Liver (tissue), 9 donors: ENCODE results near the gene ABLIM1. TPM values are rescaled to one million over a fixed set of nuclear protein-coding genes. Genes with fewer than 3 reads are reported as not detected.

Experiments
- DNase-seq: peaks from one replicate; pipeline ENCODE4 v3.0.0-alpha.2; 2017; ENCODE audit warnings: low spot score
- H3K27ac ChIP-seq, 2 donors: one replicate each; pipeline ENCODE4 v1.7.0; 2013; ENCODE audit warnings: inconsistent platforms in 2 of 2, low read length in 2 of 2, control low read depth in 1 of 2, low read depth in 1 of 2, mild to moderate bottlenecking in 1 of 2
- H3K27me3 ChIP-seq, 4 donors: one replicate each; pipeline versions ENCODE4 v1.6.1 to v1.7.0; 2013; ENCODE audit warnings: low read length in 3 of 4, inconsistent platforms in 1 of 4, mild to moderate bottlenecking in 1 of 4, moderate library complexity in 1 of 4; ENCODE audit not compliant: control insufficient read depth in 4 of 4, insufficient read depth in 4 of 4
- H3K36me3 ChIP-seq, 4 donors: one replicate each; pipeline versions ENCODE4 v1.6.1 to v1.7.0; 2013; ENCODE audit warnings: low read length in 3 of 4, mild to moderate bottlenecking in 3 of 4, low read depth in 1 of 4, moderate library complexity in 1 of 4; ENCODE audit not compliant: control insufficient read depth in 4 of 4, insufficient read depth in 3 of 4
- H3K4me1 ChIP-seq, 4 donors: one replicate each; pipeline versions ENCODE4 v1.6.1 to v1.7.0; 2013; ENCODE audit warnings: low read length in 3 of 4, mild to moderate bottlenecking in 3 of 4, moderate library complexity in 1 of 4; ENCODE audit not compliant: control insufficient read depth in 4 of 4, insufficient read depth in 4 of 4
- H3K4me3 ChIP-seq, 3 donors: one replicate each; pipeline versions ENCODE4 v1.6.1 to v1.7.0; 2013; ENCODE audit warnings: low read length in 3 of 3, control low read depth in 1 of 3, low read depth in 1 of 3, mild to moderate bottlenecking in 1 of 3
- H3K9ac ChIP-seq, 2 donors: one replicate each; pipeline ENCODE4 v1.7.0; 2013; ENCODE audit warnings: low read length in 2 of 2, mild to moderate bottlenecking in 2 of 2, moderate library complexity in 2 of 2, control low read depth in 1 of 2, low read depth in 1 of 2
- H3K9me3 ChIP-seq, 4 donors: one replicate each; pipeline versions ENCODE4 v1.6.1 to v1.7.0; 2013; ENCODE audit warnings: low read length in 3 of 4; ENCODE audit not compliant: control insufficient read depth in 4 of 4
- EGR1 ChIP-seq, 2 donors: IDR thresholded peaks; 2 replicates each; pipeline ENCODE4 v1.6.1; 2016 to 2018; ENCODE audit warnings: antibody characterized with exemption in 2 of 2, low read depth in 2 of 2
- FOXA1 ChIP-seq: IDR thresholded peaks from 2 replicates; pipeline ENCODE4 v1.6.1; 2016; ENCODE audit warnings: antibody characterized with exemption
- FOXA2 ChIP-seq: IDR thresholded peaks from 2 replicates; pipeline ENCODE4 v1.6.1; 2016; ENCODE audit warnings: antibody characterized with exemption
- GABPA ChIP-seq, 2 donors: IDR thresholded peaks in 1 of 2; conservative IDR thresholded peaks in 1 of 2; 2 replicates each; pipeline ENCODE4 v1.6.1; 2016; ENCODE audit warnings: antibody characterized with exemption in 2 of 2, mild to moderate bottlenecking in 1 of 2, moderate library complexity in 1 of 2
- HNF4A ChIP-seq, 2 donors: conservative IDR thresholded peaks; 2 replicates each; pipeline ENCODE4 v1.6.1; 2016; ENCODE audit warnings: antibody characterized with exemption in 2 of 2, mild to moderate bottlenecking in 2 of 2
- HNF4G ChIP-seq: IDR thresholded peaks from 2 replicates; pipeline ENCODE4 v1.6.1; 2016; ENCODE audit warnings: antibody characterized with exemption
- NR2F2 ChIP-seq: IDR thresholded peaks from 2 replicates; pipeline ENCODE4 v1.6.1; 2016; ENCODE audit warnings: antibody characterized with exemption
- RAD21 ChIP-seq, 2 donors: IDR thresholded peaks; 2 replicates each; pipeline ENCODE4 v1.6.1; 2016; ENCODE audit warnings: antibody characterized with exemption in 2 of 2, mild to moderate bottlenecking in 2 of 2
- RXRA ChIP-seq, 2 donors: IDR thresholded peaks; 2 replicates each; pipeline ENCODE4 v1.6.1; 2017 to 2018; ENCODE audit warnings: antibody characterized with exemption in 2 of 2, mild to moderate bottlenecking in 1 of 2
- SP1 ChIP-seq: IDR thresholded peaks from 2 replicates; pipeline ENCODE4 v1.6.1; 2018; ENCODE audit warnings: antibody characterized with exemption, mild to moderate bottlenecking
- TAF1 ChIP-seq: conservative IDR thresholded peaks from 2 replicates; pipeline ENCODE4 v1.6.1; 2016; ENCODE audit warnings: antibody characterized with exemption, mild to moderate bottlenecking
- YY1 ChIP-seq: IDR thresholded peaks from 2 replicates; pipeline ENCODE4 v1.6.1; 2016; ENCODE audit warnings: antibody characterized with exemption, mild to moderate bottlenecking
- WGBS: extraction: QIAGEN DNeasy Blood & Tissue Kit; methylation state at CpG from one replicate; pipeline ENCODE4 v1.1.7; 2013; 5-methylcytosine and 5-hydroxymethylcytosine counted together
- polyA plus RNA-seq, 2 donors: library from polyadenylated mRNA; stranded (reverse) in 1 of 2; unstranded in 1 of 2; fragments of 200-250 nt in 1 of 2; fragments of >200 nt in 1 of 2; fragmentation: Nextera tagmentation in 1 of 2; extraction: Ambion mirVana in 1 of 2; gene quantifications; one replicate each; pipeline versions ENCODE4 v1.2.1 to v1.2.3, GENCODE V29; 2013 to 2015
- total RNA-seq, 2 donors: library from RNA; depleted of rRNA; stranded (reverse); fragments of >200 nt; gene quantifications; one replicate each; pipeline ENCODE4 v1.2.3, GENCODE V29; 2014
- TF ChIP-seq, protein P1 (sequence below): IDR thresholded peaks from 2 replicates; pipeline ENCODE4 v1.6.1; 2016; ENCODE audit warnings: antibody characterized with exemption, mild to moderate bottlenecking
- TF ChIP-seq, protein P2 (sequence below): IDR thresholded peaks from 2 replicates; pipeline ENCODE4 v1.6.1; 2016; ENCODE audit warnings: antibody characterized with exemption
- donor health status: healthy.
- donor health status: healthy.
- donor health status: healthy.
- donor health status: healthy.
- donor health status: healthy.

ABLIM1 gene
- total and polyA plus RNA-seq, 4 donors, result 10.9 to 31.3 (median 13.1) TPM

- no peak for TF ChIP-seq EGR1 (IDR thresholded peaks at IDR 0.05; ENCODE audit: low read depth in 2 of 2)
- TF ChIP-seq, protein P1, sequence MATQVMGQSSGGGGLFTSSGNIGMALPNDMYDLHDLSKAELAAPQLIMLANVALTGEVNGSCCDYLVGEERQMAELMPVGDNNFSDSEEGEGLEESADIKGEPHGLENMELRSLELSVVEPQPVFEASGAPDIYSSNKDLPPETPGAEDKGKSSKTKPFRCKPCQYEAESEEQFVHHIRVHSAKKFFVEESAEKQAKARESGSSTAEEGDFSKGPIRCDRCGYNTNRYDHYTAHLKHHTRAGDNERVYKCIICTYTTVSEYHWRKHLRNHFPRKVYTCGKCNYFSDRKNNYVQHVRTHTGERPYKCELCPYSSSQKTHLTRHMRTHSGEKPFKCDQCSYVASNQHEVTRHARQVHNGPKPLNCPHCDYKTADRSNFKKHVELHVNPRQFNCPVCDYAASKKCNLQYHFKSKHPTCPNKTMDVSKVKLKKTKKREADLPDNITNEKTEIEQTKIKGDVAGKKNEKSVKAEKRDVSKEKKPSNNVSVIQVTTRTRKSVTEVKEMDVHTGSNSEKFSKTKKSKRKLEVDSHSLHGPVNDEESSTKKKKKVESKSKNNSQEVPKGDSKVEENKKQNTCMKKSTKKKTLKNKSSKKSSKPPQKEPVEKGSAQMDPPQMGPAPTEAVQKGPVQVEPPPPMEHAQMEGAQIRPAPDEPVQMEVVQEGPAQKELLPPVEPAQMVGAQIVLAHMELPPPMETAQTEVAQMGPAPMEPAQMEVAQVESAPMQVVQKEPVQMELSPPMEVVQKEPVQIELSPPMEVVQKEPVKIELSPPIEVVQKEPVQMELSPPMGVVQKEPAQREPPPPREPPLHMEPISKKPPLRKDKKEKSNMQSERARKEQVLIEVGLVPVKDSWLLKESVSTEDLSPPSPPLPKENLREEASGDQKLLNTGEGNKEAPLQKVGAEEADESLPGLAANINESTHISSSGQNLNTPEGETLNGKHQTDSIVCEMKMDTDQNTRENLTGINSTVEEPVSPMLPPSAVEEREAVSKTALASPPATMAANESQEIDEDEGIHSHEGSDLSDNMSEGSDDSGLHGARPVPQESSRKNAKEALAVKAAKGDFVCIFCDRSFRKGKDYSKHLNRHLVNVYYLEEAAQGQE, result no peak
- TF ChIP-seq RXRA (IDR thresholded peaks at IDR 0.05), result no peak
- TF ChIP-seq TAF1, result no peak
- TF ChIP-seq YY1, result no peak
- TF ChIP-seq, protein P2, sequence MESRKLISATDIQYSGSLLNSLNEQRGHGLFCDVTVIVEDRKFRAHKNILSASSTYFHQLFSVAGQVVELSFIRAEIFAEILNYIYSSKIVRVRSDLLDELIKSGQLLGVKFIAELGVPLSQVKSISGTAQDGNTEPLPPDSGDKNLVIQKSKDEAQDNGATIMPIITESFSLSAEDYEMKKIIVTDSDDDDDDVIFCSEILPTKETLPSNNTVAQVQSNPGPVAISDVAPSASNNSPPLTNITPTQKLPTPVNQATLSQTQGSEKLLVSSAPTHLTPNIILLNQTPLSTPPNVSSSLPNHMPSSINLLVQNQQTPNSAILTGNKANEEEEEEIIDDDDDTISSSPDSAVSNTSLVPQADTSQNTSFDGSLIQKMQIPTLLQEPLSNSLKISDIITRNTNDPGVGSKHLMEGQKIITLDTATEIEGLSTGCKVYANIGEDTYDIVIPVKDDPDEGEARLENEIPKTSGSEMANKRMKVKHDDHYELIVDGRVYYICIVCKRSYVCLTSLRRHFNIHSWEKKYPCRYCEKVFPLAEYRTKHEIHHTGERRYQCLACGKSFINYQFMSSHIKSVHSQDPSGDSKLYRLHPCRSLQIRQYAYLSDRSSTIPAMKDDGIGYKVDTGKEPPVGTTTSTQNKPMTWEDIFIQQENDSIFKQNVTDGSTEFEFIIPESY, result no peak
- no peak for TF ChIP-seq NR2F2
- no peak for TF ChIP-seq RAD21 (IDR thresholded peaks at IDR 0.05)
- Histone ChIP-seq H3K4me3 (no peak overlapping the region), H3K9me3 (no peaks in the 10 kb centered on the region), H3K9ac (no peak overlapping the region), H3K4me1 (no peaks in the 10 kb centered on the region), H3K36me3 (no peaks in the 10 kb centered on the region), H3K27ac (no peak overlapping the region), H3K27me3 (no peaks in the 10 kb centered on the region)
- no peak for DNase-seq
- 93% methylated on average over 2 of the region's 2 CpGs for WGBS
Observed at GRCh38 chr10:114584419-114584818, 73.7 kb downstream of the ABLIM1 start.

DNA sequence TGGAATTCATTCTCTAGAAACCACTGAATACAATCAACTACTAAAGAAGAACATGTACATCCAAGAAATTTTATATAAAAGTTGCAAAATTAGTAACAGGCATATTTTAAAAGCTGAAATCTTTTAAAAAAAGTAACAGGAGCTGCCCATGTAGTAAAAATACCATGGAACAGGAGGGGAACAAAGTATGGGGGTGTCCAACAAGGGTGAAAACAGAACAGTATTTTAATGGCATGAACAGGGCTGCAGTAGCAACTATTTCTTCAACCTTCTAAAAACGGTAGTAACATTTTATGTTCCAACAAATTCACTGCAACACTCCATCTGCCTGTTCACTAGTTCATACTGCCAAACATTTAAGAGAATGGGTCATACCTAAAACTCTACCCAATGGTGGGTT, 77.0 kb downstream of the ABLIM1 start:
- Histone ChIP-seq H3K27ac (no peak overlapping the region), H3K9ac (no peak overlapping the region), H3K9me3 (no peaks in the 10 kb centered on the region), H3K4me3 (no peak overlapping the region), H3K4me1 (peaks cover 0 to 20% (median 7%) of the 10 kb centered on the region in 4 donors), H3K36me3 (no peaks in the 10 kb centered on the region), H3K27me3 (no peaks in the 10 kb centered on the region)
- no peak for DNase-seq
- WGBS, result 84% methylated on average over 1 of the region's 1 CpG
- TF ChIP-seq HNF4G (no peak), FOXA1 (no peak), SP1 (no peak), TAF1 (no peak), HNF4A (conservative IDR thresholded peaks at IDR 0.05) (no peak), FOXA2 (no peak), GABPA (IDR thresholded peaks at IDR 0.05 in 1 of 2, conservative IDR thresholded peaks at IDR 0.05 in 1 of 2) (no peak), YY1 (no peak)
- TF ChIP-seq, protein P1, result no peak
